ENCODE measurements around the gene P2RX1. TPM values are rescaled to one million over a fixed set of nuclear protein-coding genes. Genes with fewer than 3 reads are reported as not detected.

P2RX1 gene
- total RNA-seq, 1 donor from 2014 or later = not detected

GRCh38 chr17:3893003-3893719 is 23.1 kb downstream of the P2RX1 start, which contains the start of gene CAMKK1:
TSS of gene CAMKK1 (minus strand) at chr17:3893053. CDS start at chr17:3885687, 7,366 bp downstream.
- Mint-ChIP-seq H3K27ac (ENCODE audit: unreplicated experiment) (no peak within 1 kb of the TSS), H3K4me3 (ENCODE audit: unreplicated experiment) (peak within 1 kb of the TSS; percentile 71), H3K9me3 (ENCODE audit: unreplicated experiment) (no peaks in the 10 kb centered on the region), H3K27me3 (ENCODE audit: unreplicated experiment) (no peaks in the 10 kb centered on the region), H3K36me3 (ENCODE audit: unreplicated experiment) (no peaks in the 10 kb centered on the region), H3K4me1 (ENCODE audit: unreplicated experiment) (peaks cover 52% of the 10 kb centered on the region)
- TF ChIP-seq, protein P1, sequence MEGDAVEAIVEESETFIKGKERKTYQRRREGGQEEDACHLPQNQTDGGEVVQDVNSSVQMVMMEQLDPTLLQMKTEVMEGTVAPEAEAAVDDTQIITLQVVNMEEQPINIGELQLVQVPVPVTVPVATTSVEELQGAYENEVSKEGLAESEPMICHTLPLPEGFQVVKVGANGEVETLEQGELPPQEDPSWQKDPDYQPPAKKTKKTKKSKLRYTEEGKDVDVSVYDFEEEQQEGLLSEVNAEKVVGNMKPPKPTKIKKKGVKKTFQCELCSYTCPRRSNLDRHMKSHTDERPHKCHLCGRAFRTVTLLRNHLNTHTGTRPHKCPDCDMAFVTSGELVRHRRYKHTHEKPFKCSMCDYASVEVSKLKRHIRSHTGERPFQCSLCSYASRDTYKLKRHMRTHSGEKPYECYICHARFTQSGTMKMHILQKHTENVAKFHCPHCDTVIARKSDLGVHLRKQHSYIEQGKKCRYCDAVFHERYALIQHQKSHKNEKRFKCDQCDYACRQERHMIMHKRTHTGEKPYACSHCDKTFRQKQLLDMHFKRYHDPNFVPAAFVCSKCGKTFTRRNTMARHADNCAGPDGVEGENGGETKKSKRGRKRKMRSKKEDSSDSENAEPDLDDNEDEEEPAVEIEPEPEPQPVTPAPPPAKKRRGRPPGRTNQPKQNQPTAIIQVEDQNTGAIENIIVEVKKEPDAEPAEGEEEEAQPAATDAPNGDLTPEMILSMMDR (IDR thresholded peaks at IDR 0.05) = no peak
- peak; percentile 91 for DNase-seq (ENCODE audit: extremely low spot score, unreplicated experiment)

GRCh38 chr17:3892095-3892998 is 23.9 kb downstream of the P2RX1 start:
- peak overlapping the region; percentile 71 for H3K4me3 Mint-ChIP-seq (ENCODE audit: unreplicated experiment)
- no peak for DNase-seq (ENCODE audit: extremely low spot score, unreplicated experiment)
- TF ChIP-seq, protein P1 (IDR thresholded peaks at IDR 0.05) = no peak
- H3K9me3 Mint-ChIP-seq (ENCODE audit: unreplicated experiment) = no peaks in the 10 kb centered on the region
- H3K27me3 Mint-ChIP-seq (ENCODE audit: unreplicated experiment) = no peaks in the 10 kb centered on the region
- no peaks in the 10 kb centered on the region for H3K36me3 Mint-ChIP-seq (ENCODE audit: unreplicated experiment)
- no peak overlapping the region for H3K27ac Mint-ChIP-seq (ENCODE audit: unreplicated experiment)
- H3K4me1 Mint-ChIP-seq (ENCODE audit: unreplicated experiment) = peaks cover 52% of the 10 kb centered on the region

DNA sequence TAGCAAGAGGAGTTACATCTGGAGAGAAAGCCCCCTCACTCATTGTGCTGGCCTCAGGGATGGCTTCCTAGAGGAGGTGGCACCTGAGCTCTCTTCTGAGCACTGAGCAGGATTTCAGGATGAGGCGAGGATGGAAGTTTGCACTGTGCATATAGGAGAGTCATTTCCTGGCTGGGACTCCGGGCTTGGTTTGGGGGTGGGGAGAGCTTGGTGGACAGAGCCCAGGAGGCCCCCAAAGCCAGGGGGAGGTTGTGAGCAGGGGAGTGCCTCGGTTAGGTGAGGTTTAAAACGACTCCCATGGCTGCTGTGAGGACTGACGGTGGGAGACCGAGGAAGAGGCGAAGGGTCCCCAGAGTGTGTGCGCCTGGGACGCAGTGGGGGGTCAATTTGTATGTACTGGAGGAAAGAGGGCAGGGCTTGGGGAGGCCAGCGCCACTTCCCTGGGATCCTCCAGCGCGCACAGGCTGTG is 24.6 kb downstream of the P2RX1 start:
- H3K4me3 Mint-ChIP-seq (ENCODE audit: unreplicated experiment) = peak overlapping the region; percentile 71
- TF ChIP-seq, protein P1 (IDR thresholded peaks at IDR 0.05) = no peak
- no peaks in the 10 kb centered on the region for H3K27me3 Mint-ChIP-seq (ENCODE audit: unreplicated experiment)
- no peak for DNase-seq (ENCODE audit: extremely low spot score, unreplicated experiment)
- H3K9me3 Mint-ChIP-seq (ENCODE audit: unreplicated experiment) = no peaks in the 10 kb centered on the region
- peak overlapping the region; percentile 20 for H3K27ac Mint-ChIP-seq (ENCODE audit: unreplicated experiment)
- H3K36me3 Mint-ChIP-seq (ENCODE audit: unreplicated experiment) = no peaks in the 10 kb centered on the region
- H3K4me1 Mint-ChIP-seq (ENCODE audit: unreplicated experiment) = peaks cover 56% of the 10 kb centered on the region

GRCh38 chr17:3890878-3891219 is 25.4 kb downstream of the P2RX1 start:
- no peaks in the 10 kb centered on the region for H3K27me3 Mint-ChIP-seq (ENCODE audit: unreplicated experiment)
- H3K4me3 Mint-ChIP-seq (ENCODE audit: unreplicated experiment) = no peak overlapping the region
- peaks cover 62% of the 10 kb centered on the region for H3K4me1 Mint-ChIP-seq (ENCODE audit: unreplicated experiment)

More at GRCh38 chr17:3890878-3891219, 25.4 kb downstream of the P2RX1 start:
- TF ChIP-seq, protein P1 (IDR thresholded peaks at IDR 0.05) = no peak
- DNase-seq (ENCODE audit: extremely low spot score, unreplicated experiment) = no peak
- Mint-ChIP-seq H3K36me3 (ENCODE audit: unreplicated experiment) (no peaks in the 10 kb centered on the region), H3K27ac (ENCODE audit: unreplicated experiment) (peak overlapping the region; percentile 86), H3K9me3 (ENCODE audit: unreplicated experiment) (no peaks in the 10 kb centered on the region)

Data from osteocyte (in vitro differentiated cells).